GM18909 (cell line): Measurements from ENCODE around the gene VPS13C.
"Not testable (repeated sequence)": the region's sequence is repeated elsewhere in the genome, so short reads cannot be mapped to it uniquely, and the experiment has no call there.

Source experiments
- ATAC-seq: cut with Tn5 transposase; IDR thresholded peaks from one replicate; pipeline ENCODE4 v1.9.1; 2021; ENCODE audit warnings: mild to moderate bottlenecking; ENCODE audit not compliant: unreplicated experiment, poor library complexity

Gene VPS13C

GRCh38 chr15:62071711-62072308, 11.6 kb upstream of the VPS13C start:
- no peak for ATAC-seq

GRCh38 chr15:62069551-62069950, 9.3 kb upstream of the VPS13C start:
- ATAC-seq, result no peak

GRCh38 chr15:62068810-62069167, 8.5 kb upstream of the VPS13C start:
- no peak for ATAC-seq

GRCh38 chr15:62068071-62068809, 8.0 kb upstream of the VPS13C start:
- ATAC-seq, result peak; percentile 37

- peak; percentile 36 for ATAC-seq
Observed at GRCh38 chr15:62067448-62068044, 7.3 kb upstream of the VPS13C start.

GRCh38 chr15:62066663-62067447, 6.6 kb upstream of the VPS13C start, which contains the start of gene C2CD4A:
Gene C2CD4A (plus strand): TSS chr15:62066977. CDS start chr15:62067614, 637 bp downstream.
- ATAC-seq, result no peak

- no peak for ATAC-seq
Observed at GRCh38 chr15:62063825-62064635, 3.8 kb upstream of the VPS13C start.

- no peak for ATAC-seq
Observed at GRCh38 chr15:62060896-62061280, 641 bp upstream of the VPS13C start.

GRCh38 chr15:62059816-62060112, 483 bp downstream of the VPS13C start:
- peak; percentile 78 for ATAC-seq

- no peak for ATAC-seq
Observed at GRCh38 chr15:62059108-62059815, 985 bp downstream of the VPS13C start.

- ATAC-seq, result no peak
Observed at GRCh38 chr15:62058327-62059028, 1.8 kb downstream of the VPS13C start.

- no peak for ATAC-seq
Observed at GRCh38 chr15:62057341-62057980, 2.8 kb downstream of the VPS13C start.

- no peak for ATAC-seq
Observed at GRCh38 chr15:62054979-62055378, 5.3 kb downstream of the VPS13C start.

GRCh38 chr15:62053439-62054085, 6.7 kb downstream of the VPS13C start:
- no peak for ATAC-seq

- ATAC-seq, result no peak
Observed at GRCh38 chr15:62052713-62053112, 7.5 kb downstream of the VPS13C start.

- ATAC-seq, result no peak
Observed at GRCh38 chr15:62051166-62051565, 9.1 kb downstream of the VPS13C start.

- ATAC-seq, result no peak
Observed at GRCh38 chr15:62050115-62050514, 10.1 kb downstream of the VPS13C start.

GRCh38 chr15:62048254-62048653, 12.0 kb downstream of the VPS13C start:
- ATAC-seq, result not testable (repeated sequence)
